Activated CD4-positive, alpha-beta T cell treated with anti-CD3 and anti-CD28 coated beads, Interleukin-2, amount 50 U/mL, for 4 hours (primary cell): ENCODE measurements around the gene FOXJ3.
A peak's percentile ranks its signal among the peaks of the same experiment; 100 is the strongest.

Experiments
- DNase-seq, 2 experiments: peaks; one replicate each; pipeline ENCODE4 v3.0.0-alpha.2; 2020

FOXJ3 gene

DNA sequence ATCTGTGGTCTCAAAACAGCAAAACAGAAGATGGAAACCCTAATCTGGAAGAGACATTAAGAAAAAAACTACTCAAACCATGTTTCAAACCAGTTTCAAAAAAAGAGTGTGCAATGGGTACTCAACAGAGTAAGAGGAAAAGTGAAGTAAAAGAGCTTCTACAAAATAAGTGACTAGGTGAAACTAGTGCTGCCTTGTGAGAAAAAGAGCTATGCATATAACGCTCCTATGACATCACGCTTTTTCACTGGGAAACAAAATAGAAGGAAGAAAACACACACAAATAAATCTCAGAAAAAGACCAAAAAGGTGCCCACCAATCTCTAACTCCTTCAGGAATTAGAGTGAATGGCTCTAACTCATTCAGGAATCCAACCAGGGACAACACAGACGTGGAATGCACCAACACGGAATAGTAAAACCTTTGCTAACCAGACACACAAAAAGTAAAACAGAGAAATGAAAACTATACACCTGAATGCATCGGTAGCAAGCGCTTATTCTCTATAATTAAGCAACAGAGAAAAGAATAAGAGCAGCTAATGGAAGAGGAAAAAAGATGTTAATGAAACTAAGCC, 1.3 kb downstream of the FOXJ3 start:
- no peak for DNase-seq

DNA sequence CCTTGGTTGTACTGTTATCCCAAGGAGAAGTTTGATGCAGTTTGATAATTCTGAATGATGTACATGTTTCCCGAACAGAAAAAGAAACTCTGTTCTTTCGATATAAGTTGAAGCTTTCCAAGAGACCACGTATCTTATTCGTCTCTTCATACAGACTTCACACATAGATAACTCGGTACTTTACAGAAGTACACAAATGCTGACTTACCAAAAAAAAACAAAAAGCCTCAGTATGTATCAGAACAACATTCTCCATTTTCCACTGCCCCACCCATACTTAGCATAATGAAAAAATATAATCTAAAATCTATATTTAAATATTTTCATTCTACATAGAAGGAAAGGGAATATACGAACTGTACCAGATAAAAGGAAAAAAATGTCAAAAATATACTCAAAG, 2.2 kb downstream of the FOXJ3 start:
- DNase-seq: no peak

GRCh38 chr1:42330215-42330614, 4.8 kb downstream of the FOXJ3 start:
- no peak for DNase-seq

GRCh38 chr1:42328916-42329496, 6.0 kb downstream of the FOXJ3 start:
- no peak for DNase-seq

DNA sequence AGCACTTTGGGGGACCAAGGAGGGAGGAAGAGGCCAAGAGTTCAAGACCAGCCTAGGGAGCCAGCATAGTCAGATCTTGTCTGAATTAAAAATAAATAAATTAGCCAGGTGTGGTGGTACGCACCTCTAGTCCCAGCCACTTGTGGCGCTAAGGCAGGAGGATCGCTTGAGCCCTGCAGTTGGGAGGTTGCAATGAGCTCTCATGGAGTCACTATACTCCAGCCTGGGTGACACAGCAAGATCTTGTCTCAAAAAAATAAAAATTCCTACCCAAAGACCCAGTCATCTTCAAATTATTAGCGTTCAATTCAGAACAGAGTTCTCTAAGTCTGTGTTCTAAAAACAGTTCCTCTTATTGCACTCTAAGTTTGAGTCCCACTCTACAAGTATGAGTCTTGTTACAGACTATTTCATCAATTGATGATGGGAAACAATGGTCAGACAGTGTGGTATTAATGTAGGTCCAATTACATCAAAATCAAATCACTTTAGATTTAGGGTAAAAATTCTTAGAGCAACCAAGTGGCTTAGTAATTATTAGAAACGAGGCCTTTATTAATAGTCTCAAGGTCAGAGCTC, 6.9 kb downstream of the FOXJ3 start:
- no peak for DNase-seq

- no peak for DNase-seq
Observed at GRCh38 chr1:42325014-42325402, 10.0 kb downstream of the FOXJ3 start.

DNA sequence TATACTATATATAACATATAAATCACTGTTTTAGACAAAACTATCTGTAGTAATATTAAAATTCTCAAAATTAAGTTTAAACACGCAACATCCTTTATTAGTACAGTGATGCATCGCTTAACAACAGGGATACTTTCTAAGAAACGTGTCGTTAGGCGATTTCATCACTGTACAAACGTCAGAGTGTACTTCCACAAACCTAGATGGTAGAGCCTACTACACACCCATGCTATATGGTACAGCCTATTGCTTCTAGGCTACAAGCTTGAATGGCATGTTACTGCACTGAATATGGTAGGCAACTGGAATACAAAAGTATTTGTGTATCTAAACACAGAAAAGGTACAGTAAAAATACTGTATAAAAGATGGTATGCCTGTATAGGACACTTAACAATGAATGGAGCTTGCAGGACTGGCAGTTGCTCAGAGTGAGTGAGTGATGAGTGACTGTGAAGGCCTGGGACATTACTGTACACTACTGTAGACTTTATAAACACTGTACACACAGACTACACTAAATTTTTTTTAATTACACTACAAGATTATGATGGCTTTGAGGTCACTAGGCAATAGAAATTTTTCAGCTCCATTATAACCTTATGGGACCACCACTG, 10.5 kb downstream of the FOXJ3 start:
- no peak for DNase-seq

GRCh38 chr1:42323551-42323950, 11.5 kb downstream of the FOXJ3 start:
- DNase-seq: no peak

GRCh38 chr1:42322577-42322976, 12.5 kb downstream of the FOXJ3 start:
- no peak for DNase-seq

DNA sequence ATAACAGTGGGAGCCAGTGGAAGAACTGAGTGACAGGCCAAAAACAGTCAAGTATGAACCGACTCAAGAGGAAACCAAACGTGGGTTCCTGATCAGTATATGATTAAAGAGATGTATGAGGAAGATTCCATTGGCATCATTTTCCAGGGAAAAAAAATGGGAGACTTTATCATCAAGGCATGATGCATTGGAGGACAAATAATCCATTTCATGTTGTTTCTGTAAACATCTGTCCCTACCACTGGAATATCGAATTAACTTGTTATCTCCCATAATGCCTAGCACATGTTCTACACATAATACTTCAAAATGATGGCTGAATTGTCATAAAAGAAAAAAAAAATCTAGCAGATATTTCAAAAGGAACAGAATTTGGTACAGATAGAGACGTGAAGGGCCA, 13.3 kb downstream of the FOXJ3 start:
- DNase-seq: no peak

DNA sequence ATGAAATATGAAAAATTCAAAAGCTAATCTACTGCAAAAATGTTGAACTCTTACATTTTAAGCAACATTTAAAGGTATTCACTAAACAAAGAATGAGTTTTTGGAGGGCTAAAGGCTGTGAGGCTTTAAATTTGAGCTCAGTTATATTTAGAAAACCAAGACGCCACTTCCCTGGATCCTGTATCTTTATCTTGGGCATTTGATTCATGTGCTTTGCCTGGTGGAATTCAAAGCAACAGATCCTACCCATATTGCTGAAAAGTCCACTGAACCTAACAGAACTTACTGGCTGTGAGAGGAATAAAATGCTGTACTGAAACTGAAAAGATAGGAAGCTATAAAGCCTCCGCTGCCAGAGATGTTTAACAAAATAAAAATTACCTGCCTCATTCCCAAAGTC, 14.3 kb downstream of the FOXJ3 start:
- DNase-seq: no peak

GRCh38 chr1:42319871-42320484, 15.1 kb downstream of the FOXJ3 start:
- DNase-seq: peak in 1 of 2 experiments; percentile 11

DNA sequence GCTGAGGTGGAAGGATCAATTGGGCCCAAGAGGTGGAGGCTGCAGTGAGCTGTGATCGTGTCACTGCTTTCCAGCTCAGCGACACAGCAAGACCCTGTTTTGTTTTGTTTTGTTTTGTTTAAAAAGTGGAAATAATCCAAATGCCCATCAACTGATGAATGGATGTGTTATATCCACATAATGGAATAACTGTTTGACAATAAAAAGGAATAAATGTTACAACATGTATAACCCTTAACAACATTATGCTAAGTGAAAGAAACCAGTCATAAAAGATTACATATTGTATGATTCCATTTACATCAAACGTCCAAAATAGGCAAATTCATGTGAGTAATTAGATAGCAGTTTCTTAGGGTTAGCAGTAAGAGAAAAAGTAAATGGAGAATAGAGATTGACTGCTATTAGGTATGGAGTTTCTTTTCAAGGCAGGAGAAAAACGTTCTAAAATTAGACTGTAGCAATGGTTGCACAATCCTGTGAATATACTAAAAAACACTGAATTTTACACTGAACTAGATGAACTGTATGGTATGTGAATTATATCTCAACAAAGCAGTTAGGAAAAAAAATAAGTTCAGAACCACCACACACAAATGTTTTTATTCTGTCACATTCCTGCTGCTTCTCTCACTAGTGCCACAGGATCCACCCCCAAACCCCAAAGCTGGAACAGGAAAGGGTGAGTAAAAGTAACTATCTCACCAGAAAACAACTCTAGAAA, 15.7 kb downstream of the FOXJ3 start:
- DNase-seq: no peak

DNA sequence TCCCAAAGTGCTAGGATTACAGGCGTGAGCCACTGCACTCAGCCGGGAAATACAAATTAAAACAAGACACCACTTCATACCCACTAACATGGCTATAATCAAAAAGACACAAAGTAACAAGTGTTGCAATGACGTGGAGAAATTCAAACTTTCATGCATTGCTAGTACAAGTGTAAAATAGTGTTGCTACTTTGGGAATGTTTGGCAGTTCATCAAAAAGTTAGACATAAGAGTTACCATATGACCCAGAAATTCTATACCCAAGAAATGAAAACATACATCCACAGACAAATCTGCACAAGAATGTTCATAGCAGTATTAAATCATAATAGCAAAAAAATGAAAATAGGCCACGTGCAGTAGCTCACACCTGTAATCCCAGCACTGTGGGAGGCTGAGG, 16.4 kb downstream of the FOXJ3 start:
- DNase-seq: no peak

DNA sequence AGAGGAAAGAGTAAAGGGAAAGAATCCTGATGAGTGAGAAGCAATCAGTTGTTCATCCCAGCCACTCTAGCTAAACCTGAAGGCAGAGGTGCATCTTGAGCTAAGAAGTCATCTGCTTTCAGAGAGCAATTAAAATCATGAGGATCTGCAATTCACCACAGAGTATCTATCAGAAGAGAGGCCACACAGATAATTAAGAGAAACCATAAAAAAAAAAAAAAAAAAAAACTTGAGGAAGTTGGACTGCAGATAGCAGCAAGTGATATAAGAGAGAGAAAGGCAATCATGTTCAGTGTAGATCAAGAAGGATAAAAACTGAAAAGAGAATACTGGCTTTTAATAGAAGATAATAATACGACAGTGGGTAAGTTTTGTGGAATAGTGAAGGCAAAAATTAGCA, 17.7 kb downstream of the FOXJ3 start:
- DNase-seq: no peak

- DNase-seq: no peak
Observed at GRCh38 chr1:42316292-42316691, 18.7 kb downstream of the FOXJ3 start.

- no peak for DNase-seq
Observed at GRCh38 chr1:42315500-42315899, 19.5 kb downstream of the FOXJ3 start.

DNA sequence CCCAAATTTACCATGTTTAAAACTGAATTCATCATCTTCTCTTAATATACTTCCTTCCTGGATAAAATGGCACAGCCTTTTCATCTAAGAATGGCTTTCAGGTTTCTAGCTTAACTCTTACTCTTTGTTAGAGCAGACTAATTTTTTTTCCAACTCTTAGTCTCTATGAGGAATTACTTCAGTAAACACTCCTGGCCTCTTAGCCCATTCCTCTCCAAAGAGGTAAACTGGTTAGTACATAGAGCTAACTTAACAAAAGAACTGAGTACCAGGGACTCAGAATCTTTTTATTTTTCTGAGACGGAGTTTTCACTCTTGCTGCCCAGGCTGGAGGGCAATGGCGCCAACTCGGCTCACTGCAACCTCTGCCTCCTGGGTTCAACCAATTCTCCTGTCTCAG, 21.1 kb downstream of the FOXJ3 start:
- DNase-seq: no peak

GRCh38 chr1:42312576-42313212, 22.3 kb downstream of the FOXJ3 start:
- no peak for DNase-seq

GRCh38 chr1:42311897-42312296, 23.1 kb downstream of the FOXJ3 start:
- no peak for DNase-seq

GRCh38 chr1:42311138-42311537, 23.9 kb downstream of the FOXJ3 start:
- DNase-seq: no peak

- no peak for DNase-seq
Observed at GRCh38 chr1:42306977-42307376, 28.1 kb downstream of the FOXJ3 start.

- no peak for DNase-seq
Observed at GRCh38 chr1:42305639-42306038, 29.4 kb downstream of the FOXJ3 start.
